Measurements from ENCODE around the gene ATOSA. TPM values are rescaled to one million over a fixed set of nuclear protein-coding genes. Genes with fewer than 3 reads are reported as not detected.

Gene ATOSA
- total RNA-seq, 1 donor from 2014 or later = 24.5 TPM

DNA sequence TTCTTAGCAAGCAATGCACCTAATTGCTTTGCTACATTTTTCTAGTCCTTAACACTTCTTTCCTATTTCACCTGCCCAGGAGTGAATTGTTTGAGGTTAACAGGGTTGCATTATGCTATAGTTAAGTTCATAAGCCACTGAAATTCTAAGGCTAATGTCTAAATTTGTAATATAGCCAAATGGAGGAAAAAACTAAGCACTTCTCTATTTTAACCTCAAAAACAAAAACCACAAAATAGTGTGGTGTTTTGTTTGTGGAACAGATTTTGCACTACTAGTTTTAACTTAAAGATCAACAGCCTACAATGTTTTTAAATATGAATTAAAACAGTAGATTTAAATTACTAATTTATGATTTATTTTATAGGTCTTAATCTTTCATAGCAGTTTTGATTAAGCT lies 5.5 kb downstream of the ATOSA start:
- Histone ChIP-seq H3K9ac (ENCODE audit: low read depth in 1 of 3, low read length in 3 of 3) (no peak overlapping the region), H3K36me3 (ENCODE audit: control insufficient read depth in 3 of 3, insufficient read depth in 3 of 3, low read length in 3 of 3) (peaks cover 13 to 50% (median 45%) of the 10 kb centered on the region in 3 donors), H3K27me3 (ENCODE audit: control insufficient read depth in 3 of 3, insufficient read depth in 3 of 3, low read length in 3 of 3) (no peaks in the 10 kb centered on the region), H3K4me3 (ENCODE audit: low read length in 3 of 3) (no peak overlapping the region), H3K9me3 (ENCODE audit: control insufficient read depth in 3 of 3, low read length in 3 of 3) (no peaks in the 10 kb centered on the region), H3K4me1 (ENCODE audit: control insufficient read depth in 3 of 3, insufficient read depth in 3 of 3, low read length in 3 of 3) (peaks cover 9 to 27% (median 13%) of the 10 kb centered on the region in 3 donors), H3K27ac (ENCODE audit: low read depth, low read length) (no peak overlapping the region)

DNA sequence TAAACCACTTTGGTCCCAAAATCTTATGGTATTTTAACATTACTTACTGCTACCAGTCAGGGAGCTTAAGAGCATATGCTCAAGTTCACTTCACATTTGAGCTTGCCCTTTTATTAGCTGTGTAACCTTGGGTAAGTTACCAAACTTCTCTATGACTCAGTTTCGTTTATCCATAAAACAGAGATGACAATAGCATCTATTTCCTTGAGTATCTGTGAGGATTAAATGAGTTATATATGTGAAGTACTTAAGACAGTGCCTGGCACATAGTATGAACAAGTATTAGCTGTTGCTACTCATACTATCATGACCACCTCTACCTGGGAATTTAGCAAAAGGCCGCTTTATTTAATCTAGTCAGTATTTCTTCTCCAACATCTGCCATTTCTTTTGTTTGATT lies 5.9 kb downstream of the ATOSA start:
- Histone ChIP-seq H3K4me3 (ENCODE audit: low read length in 3 of 3) (no peak overlapping the region), H3K9me3 (ENCODE audit: control insufficient read depth in 3 of 3, low read length in 3 of 3) (no peaks in the 10 kb centered on the region), H3K27me3 (ENCODE audit: control insufficient read depth in 3 of 3, insufficient read depth in 3 of 3, low read length in 3 of 3) (no peaks in the 10 kb centered on the region), H3K27ac (ENCODE audit: low read depth, low read length) (no peak overlapping the region), H3K9ac (ENCODE audit: low read depth in 1 of 3, low read length in 3 of 3) (no peak overlapping the region), H3K4me1 (ENCODE audit: control insufficient read depth in 3 of 3, insufficient read depth in 3 of 3, low read length in 3 of 3) (peaks cover 9 to 27% (median 13%) of the 10 kb centered on the region in 3 donors), H3K36me3 (ENCODE audit: control insufficient read depth in 3 of 3, insufficient read depth in 3 of 3, low read length in 3 of 3) (peaks cover 13 to 50% (median 45%) of the 10 kb centered on the region in 3 donors)

DNA sequence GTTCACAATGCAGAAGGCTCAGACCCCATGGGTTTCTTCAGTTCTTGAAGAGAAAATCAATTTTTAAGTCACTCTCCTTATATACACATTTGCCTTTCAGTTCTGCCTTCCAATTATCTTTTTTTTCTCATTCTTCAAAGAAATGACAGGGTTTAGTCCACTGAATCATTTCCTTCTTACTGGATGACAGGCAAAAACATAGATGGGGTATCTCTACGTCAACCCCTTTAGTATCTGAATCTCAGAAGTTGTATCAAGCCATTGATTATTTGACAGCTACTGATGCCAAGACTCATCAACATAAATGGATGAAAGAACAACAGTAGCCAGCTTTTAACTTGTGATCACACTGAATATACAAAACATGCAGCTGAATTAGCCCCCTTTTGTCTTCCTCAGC lies 6.5 kb downstream of the ATOSA start:
- Histone ChIP-seq H3K9ac (ENCODE audit: low read depth in 1 of 3, low read length in 3 of 3) (no peak overlapping the region), H3K27me3 (ENCODE audit: control insufficient read depth in 3 of 3, insufficient read depth in 3 of 3, low read length in 3 of 3) (no peaks in the 10 kb centered on the region), H3K4me3 (ENCODE audit: low read length in 3 of 3) (no peak overlapping the region), H3K9me3 (ENCODE audit: control insufficient read depth in 3 of 3, low read length in 3 of 3) (no peaks in the 10 kb centered on the region), H3K27ac (ENCODE audit: low read depth, low read length) (no peak overlapping the region), H3K36me3 (ENCODE audit: control insufficient read depth in 3 of 3, insufficient read depth in 3 of 3, low read length in 3 of 3) (peaks cover 14 to 55% (median 49%) of the 10 kb centered on the region in 3 donors), H3K4me1 (ENCODE audit: control insufficient read depth in 3 of 3, insufficient read depth in 3 of 3, low read length in 3 of 3) (peaks cover 12 to 27% (median 15%) of the 10 kb centered on the region in 3 donors)

DNA sequence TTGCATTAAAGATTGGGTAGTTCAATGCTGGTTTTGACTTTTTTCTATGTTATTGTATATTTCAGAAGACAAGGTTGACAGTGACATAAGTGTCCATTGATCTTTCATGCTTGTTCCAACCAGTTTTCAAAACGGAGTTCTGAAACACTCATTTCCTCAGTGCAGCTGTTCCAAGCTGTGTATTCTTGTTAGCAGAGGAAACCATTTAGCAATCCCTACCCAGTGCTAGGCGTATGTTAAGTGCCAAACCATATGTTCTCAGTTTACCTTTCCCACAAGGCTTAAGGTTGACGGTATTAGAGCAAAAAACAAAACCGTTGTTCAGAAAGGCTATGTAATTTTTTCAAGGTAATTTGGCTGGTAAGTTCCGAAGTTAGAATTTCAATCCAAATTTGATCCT lies 9.1 kb downstream of the ATOSA start:
- H3K4me1 ChIP-seq (ENCODE audit: control insufficient read depth in 3 of 3, insufficient read depth in 3 of 3, low read length in 3 of 3) = peaks cover 10 to 14% (median 10%) of the 10 kb centered on the region in 3 donors
- no peak overlapping the region for H3K4me3 ChIP-seq (ENCODE audit: low read length in 3 of 3)
- no peak overlapping the region for H3K27ac ChIP-seq (ENCODE audit: low read depth, low read length)
- no peaks in the 10 kb centered on the region for H3K9me3 ChIP-seq (ENCODE audit: control insufficient read depth in 3 of 3, low read length in 3 of 3)
- no peaks in the 10 kb centered on the region for H3K27me3 ChIP-seq (ENCODE audit: control insufficient read depth in 3 of 3, insufficient read depth in 3 of 3, low read length in 3 of 3)
- H3K36me3 ChIP-seq (ENCODE audit: control insufficient read depth in 3 of 3, insufficient read depth in 3 of 3, low read length in 3 of 3) = peaks cover 14 to 56% (median 47%) of the 10 kb centered on the region in 3 donors
- no peak overlapping the region for H3K9ac ChIP-seq (ENCODE audit: low read depth in 1 of 3, low read length in 3 of 3)

DNA sequence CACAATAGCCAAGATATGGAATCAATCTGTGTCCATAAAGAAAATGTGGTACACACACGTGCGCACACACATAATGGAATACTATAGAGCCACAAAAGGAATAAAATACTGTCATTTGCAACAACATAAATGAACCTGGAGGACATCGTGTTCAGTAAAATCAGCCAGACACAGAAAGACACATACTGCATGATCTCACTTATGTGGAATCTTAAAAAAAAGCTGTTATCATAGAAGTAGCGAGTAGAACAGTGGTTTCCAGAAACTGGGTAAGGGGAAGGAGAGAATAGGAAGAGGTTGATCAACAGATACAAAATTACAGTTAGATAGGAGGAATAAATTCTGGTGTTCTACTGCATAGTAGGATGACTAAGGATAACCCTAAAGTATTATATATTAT lies 11.1 kb downstream of the ATOSA start:
- Histone ChIP-seq H3K36me3 (ENCODE audit: control insufficient read depth in 3 of 3, insufficient read depth in 3 of 3, low read length in 3 of 3) (peaks cover 9 to 52% (median 41%) of the 10 kb centered on the region in 3 donors), H3K27ac (ENCODE audit: low read depth, low read length) (no peak overlapping the region), H3K4me1 (ENCODE audit: control insufficient read depth in 3 of 3, insufficient read depth in 3 of 3, low read length in 3 of 3) (peaks cover 6 to 10% (median 9%) of the 10 kb centered on the region in 3 donors), H3K9me3 (ENCODE audit: control insufficient read depth in 3 of 3, low read length in 3 of 3) (no peaks in the 10 kb centered on the region), H3K9ac (ENCODE audit: low read depth in 1 of 3, low read length in 3 of 3) (no peak overlapping the region), H3K4me3 (ENCODE audit: low read length in 3 of 3) (no peak overlapping the region), H3K27me3 (ENCODE audit: control insufficient read depth in 3 of 3, insufficient read depth in 3 of 3, low read length in 3 of 3) (no peaks in the 10 kb centered on the region)

DNA sequence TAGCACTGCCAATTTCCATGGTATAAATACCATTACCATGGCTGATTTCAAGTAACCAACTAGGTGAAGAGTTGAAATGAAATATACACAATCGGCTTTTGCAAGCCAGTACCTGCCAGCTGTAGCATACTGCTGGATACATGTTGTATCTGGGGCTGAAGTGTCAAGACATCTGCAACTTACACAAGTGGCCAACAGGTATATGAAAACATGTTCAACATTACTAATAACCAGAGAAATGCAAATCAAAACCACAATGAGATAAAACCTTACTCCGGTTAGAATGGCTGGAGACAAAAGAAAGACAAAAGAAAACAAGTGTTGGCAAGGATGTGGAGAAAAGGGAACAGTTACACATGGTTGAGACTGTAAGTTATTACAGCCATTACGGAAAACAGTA lies 11.6 kb downstream of the ATOSA start:
- Histone ChIP-seq H3K27ac (ENCODE audit: low read depth, low read length) (no peak overlapping the region), H3K4me1 (ENCODE audit: control insufficient read depth in 3 of 3, insufficient read depth in 3 of 3, low read length in 3 of 3) (peaks cover 6 to 10% (median 8%) of the 10 kb centered on the region in 3 donors), H3K27me3 (ENCODE audit: control insufficient read depth in 3 of 3, insufficient read depth in 3 of 3, low read length in 3 of 3) (no peaks in the 10 kb centered on the region), H3K9me3 (ENCODE audit: control insufficient read depth in 3 of 3, low read length in 3 of 3) (no peaks in the 10 kb centered on the region), H3K9ac (ENCODE audit: low read depth in 1 of 3, low read length in 3 of 3) (no peak overlapping the region), H3K4me3 (ENCODE audit: low read length in 3 of 3) (no peak overlapping the region), H3K36me3 (ENCODE audit: control insufficient read depth in 3 of 3, insufficient read depth in 3 of 3, low read length in 3 of 3) (peaks cover 9 to 50% (median 41%) of the 10 kb centered on the region in 3 donors)

DNA sequence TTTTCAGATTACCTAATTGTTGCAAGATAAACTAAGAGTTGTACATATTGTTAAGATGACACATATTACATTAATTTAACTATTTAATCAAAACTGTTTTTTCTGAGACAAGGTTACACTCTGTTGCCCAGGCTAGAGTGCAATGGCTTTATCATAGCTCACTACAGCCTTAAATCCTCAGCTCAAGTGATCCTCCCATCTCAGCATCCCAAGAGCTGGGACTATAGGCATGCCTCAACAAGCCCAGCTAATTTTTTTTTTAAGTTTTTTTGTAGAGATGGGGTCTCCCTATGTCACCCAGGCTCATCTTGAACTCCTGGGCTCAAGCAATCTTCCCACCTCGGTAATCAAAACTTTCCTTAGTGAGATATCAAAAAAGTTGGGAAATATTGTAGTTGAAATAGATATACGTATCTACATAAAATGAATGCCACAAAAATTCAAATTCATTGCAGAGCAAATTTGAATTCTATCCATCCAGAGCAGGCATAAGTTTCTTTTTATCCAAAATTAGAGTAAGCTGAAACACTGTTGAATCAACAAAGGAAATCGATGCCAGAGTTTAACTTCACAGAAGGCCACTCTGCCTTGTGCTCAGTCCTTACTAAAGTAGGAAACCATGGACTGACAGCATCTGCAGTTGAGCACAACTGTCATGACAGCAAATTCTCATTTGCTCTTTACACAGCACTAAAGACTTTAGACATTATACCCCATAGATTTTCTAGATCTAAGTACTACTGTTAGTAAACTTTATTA lies 15.5 kb downstream of the ATOSA start:
- Histone ChIP-seq H3K36me3 (ENCODE audit: control insufficient read depth in 3 of 3, insufficient read depth in 3 of 3, low read length in 3 of 3) (peaks cover 18 to 39% (median 26%) of the 10 kb centered on the region in 3 donors), H3K4me1 (ENCODE audit: control insufficient read depth in 3 of 3, insufficient read depth in 3 of 3, low read length in 3 of 3) (peaks cover 4 to 15% (median 10%) of the 10 kb centered on the region in 3 donors), H3K9me3 (ENCODE audit: control insufficient read depth in 3 of 3, low read length in 3 of 3) (no peaks in the 10 kb centered on the region), H3K27ac (ENCODE audit: low read depth, low read length) (no peak overlapping the region), H3K27me3 (ENCODE audit: control insufficient read depth in 3 of 3, insufficient read depth in 3 of 3, low read length in 3 of 3) (no peaks in the 10 kb centered on the region), H3K4me3 (ENCODE audit: low read length in 3 of 3) (no peak overlapping the region), H3K9ac (ENCODE audit: low read depth in 1 of 3, low read length in 3 of 3) (no peak overlapping the region)

DNA sequence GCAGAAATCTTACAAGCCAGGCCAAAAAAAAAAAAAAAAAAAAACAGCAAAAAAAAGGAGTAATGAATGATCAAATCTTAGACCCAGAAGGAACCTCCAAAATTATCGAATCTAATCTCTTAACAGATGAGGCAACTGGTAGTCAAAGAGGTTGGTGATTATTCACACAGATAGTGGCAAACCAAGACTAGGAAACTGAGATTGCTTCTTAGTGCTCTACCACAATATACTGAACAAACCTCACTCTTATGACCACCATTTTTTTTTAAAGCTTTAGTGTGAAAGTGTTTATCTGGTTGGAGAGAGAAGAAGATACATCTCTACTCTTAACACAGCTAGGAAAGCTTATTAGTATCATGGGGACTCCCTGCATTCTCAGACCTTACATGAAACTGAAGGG lies 17.3 kb downstream of the ATOSA start:
- Histone ChIP-seq H3K9ac (ENCODE audit: low read depth in 1 of 3, low read length in 3 of 3) (no peak overlapping the region), H3K27ac (ENCODE audit: low read depth, low read length) (no peak overlapping the region), H3K9me3 (ENCODE audit: control insufficient read depth in 3 of 3, low read length in 3 of 3) (no peaks in the 10 kb centered on the region), H3K27me3 (ENCODE audit: control insufficient read depth in 3 of 3, insufficient read depth in 3 of 3, low read length in 3 of 3) (no peaks in the 10 kb centered on the region), H3K36me3 (ENCODE audit: control insufficient read depth in 3 of 3, insufficient read depth in 3 of 3, low read length in 3 of 3) (peaks cover 15 to 31% (median 26%) of the 10 kb centered on the region in 3 donors), H3K4me1 (ENCODE audit: control insufficient read depth in 3 of 3, insufficient read depth in 3 of 3, low read length in 3 of 3) (peaks cover 13 to 17% (median 13%) of the 10 kb centered on the region in 3 donors), H3K4me3 (ENCODE audit: low read length in 3 of 3) (no peak overlapping the region)

DNA sequence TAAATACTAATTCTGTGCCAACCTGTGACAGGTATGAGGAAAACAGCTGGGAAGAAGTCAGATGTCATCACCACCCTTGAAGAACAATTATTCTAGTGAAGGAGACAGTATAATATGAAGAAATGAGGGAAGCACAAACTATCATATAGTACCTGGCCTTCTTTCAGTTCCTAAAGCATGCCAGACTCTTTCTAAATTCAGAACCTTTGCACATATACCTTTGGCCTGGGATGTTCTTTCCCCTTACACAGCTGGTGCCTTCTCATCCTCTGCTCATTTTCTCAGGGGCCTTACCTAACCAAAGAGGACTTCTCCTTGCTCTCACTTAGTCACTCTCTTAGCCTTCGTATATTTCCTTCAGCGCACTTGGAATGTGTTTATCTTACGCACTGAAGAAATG lies 19.0 kb downstream of the ATOSA start:
- Histone ChIP-seq H3K36me3 (ENCODE audit: control insufficient read depth in 3 of 3, insufficient read depth in 3 of 3, low read length in 3 of 3) (peaks cover 15 to 26% (median 23%) of the 10 kb centered on the region in 3 donors), H3K27me3 (ENCODE audit: control insufficient read depth in 3 of 3, insufficient read depth in 3 of 3, low read length in 3 of 3) (no peaks in the 10 kb centered on the region), H3K4me1 (ENCODE audit: control insufficient read depth in 3 of 3, insufficient read depth in 3 of 3, low read length in 3 of 3) (peaks cover 16 to 22% (median 17%) of the 10 kb centered on the region in 3 donors), H3K9me3 (ENCODE audit: control insufficient read depth in 3 of 3, low read length in 3 of 3) (no peaks in the 10 kb centered on the region), H3K4me3 (ENCODE audit: low read length in 3 of 3) (no peak overlapping the region), H3K9ac (ENCODE audit: low read depth in 1 of 3, low read length in 3 of 3) (no peak overlapping the region), H3K27ac (ENCODE audit: low read depth, low read length) (no peak overlapping the region)

DNA sequence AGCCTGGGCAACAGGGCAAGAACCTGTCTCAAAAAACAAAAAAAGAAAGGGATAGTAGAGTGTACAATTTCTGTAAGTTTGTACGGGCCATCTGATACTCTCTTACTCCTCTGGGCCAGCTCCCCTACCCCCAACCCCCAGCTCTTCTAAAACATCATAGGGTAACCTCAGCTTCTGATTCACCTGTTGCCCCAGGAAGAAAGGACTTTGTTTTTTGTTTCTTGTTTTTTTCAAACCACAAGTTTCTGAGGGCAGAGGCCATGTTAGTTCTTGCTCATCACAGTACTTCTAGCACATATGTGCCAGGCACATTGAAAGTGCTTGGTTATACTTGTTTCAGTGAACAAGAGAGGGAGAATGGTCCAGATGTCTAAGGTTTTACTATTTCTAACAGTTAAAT lies 20.2 kb downstream of the ATOSA start:
- Histone ChIP-seq H3K27me3 (ENCODE audit: control insufficient read depth in 3 of 3, insufficient read depth in 3 of 3, low read length in 3 of 3) (no peaks in the 10 kb centered on the region), H3K9ac (ENCODE audit: low read depth in 1 of 3, low read length in 3 of 3) (no peak overlapping the region), H3K27ac (ENCODE audit: low read depth, low read length) (no peak overlapping the region), H3K36me3 (ENCODE audit: control insufficient read depth in 3 of 3, insufficient read depth in 3 of 3, low read length in 3 of 3) (peaks cover 15 to 30% (median 15%) of the 10 kb centered on the region in 3 donors), H3K4me1 (ENCODE audit: control insufficient read depth in 3 of 3, insufficient read depth in 3 of 3, low read length in 3 of 3) (peaks cover 16 to 22% (median 17%) of the 10 kb centered on the region in 3 donors), H3K4me3 (ENCODE audit: low read length in 3 of 3) (no peak overlapping the region), H3K9me3 (ENCODE audit: control insufficient read depth in 3 of 3, low read length in 3 of 3) (no peaks in the 10 kb centered on the region)
